ENCODE measurements around the gene DNM1.

The DNM1 gene

GRCh38 chr9:128206484-128206883, 3.3 kb downstream of the DNM1 start:
- DNase-seq: no peak

GRCh38 chr9:128206916-128207910, 4.0 kb downstream of the DNM1 start:
- DNase-seq: no peak

- DNase-seq: no peak
These were observed 5.2 kb downstream of the DNM1 start for GRCh38 chr9:128208386-128208785.

GRCh38 chr9:128208946-128209669, 5.9 kb downstream of the DNM1 start:
- DNase-seq: no peak

- no peak for DNase-seq
These were observed 8.2 kb downstream of the DNM1 start for GRCh38 chr9:128211186-128211980.

- no peak for DNase-seq
These were observed 8.8 kb downstream of the DNM1 start for GRCh38 chr9:128211981-128212281.

GRCh38 chr9:128213746-128214497, 10.7 kb downstream of the DNM1 start:
- no peak for DNase-seq

GRCh38 chr9:128214571-128215490, 11.7 kb downstream of the DNM1 start:
- DNase-seq: no peak

- no peak for DNase-seq
These were observed 12.6 kb downstream of the DNM1 start for GRCh38 chr9:128215491-128216409.

- no peak for DNase-seq
These were observed 13.8 kb downstream of the DNM1 start for GRCh38 chr9:128216781-128217553.

- no peak for DNase-seq
These were observed 15.0 kb downstream of the DNM1 start for GRCh38 chr9:128218172-128218517.

GRCh38 chr9:128218518-128219389, 15.6 kb downstream of the DNM1 start:
- DNase-seq: no peak

GRCh38 chr9:128219831-128220230, 16.7 kb downstream of the DNM1 start:
- DNase-seq: no peak

GRCh38 chr9:128222026-128222425, 18.8 kb downstream of the DNM1 start:
- DNase-seq: no peak

- DNase-seq: no peak
These were observed 19.9 kb downstream of the DNM1 start for GRCh38 chr9:128222880-128223670.

GRCh38 chr9:128224877-128225276, 21.7 kb downstream of the DNM1 start:
- no peak for DNase-seq

- DNase-seq: no peak
These were observed 22.7 kb downstream of the DNM1 start for GRCh38 chr9:128225770-128226411.
